H9 (cell line): ENCODE data around the gene TRAF3IP1. TPM values are rescaled to one million over a fixed set of nuclear protein-coding genes. Genes with fewer than 3 reads are reported as not detected.

Source experiments
- DNase-seq: peaks from one replicate; pipeline ENCODE4 v3.0.0-alpha.2; 2017
- H2AFZ ChIP-seq: one replicate; pipeline ENCODE4 v1.6.1; 2013; ENCODE audit warnings: mild to moderate bottlenecking, low read length, control low read depth, moderate library complexity
- H2AK5ac ChIP-seq: 2 replicates; pipeline ENCODE4 v1.6.1; 2013; ENCODE audit warnings: low read length, control low read depth, mixed read lengths; ENCODE audit not compliant: insufficient read length
- H2BK120ac ChIP-seq: one replicate; pipeline ENCODE4 v1.6.1; 2013; ENCODE audit warnings: low read depth, mild to moderate bottlenecking, low read length, control low read depth, inconsistent platforms; ENCODE audit not compliant: poor library complexity, severe bottlenecking
- H2BK12ac ChIP-seq: 2 replicates; pipeline ENCODE4 v1.6.1; 2013; ENCODE audit warnings: low read length, control low read depth, mixed read lengths, low read depth; ENCODE audit not compliant: insufficient read length
- H2BK15ac ChIP-seq: 2 replicates; pipeline ENCODE4 v1.6.1; 2013; ENCODE audit warnings: low read depth, low read length, control low read depth
- H2BK20ac ChIP-seq: one replicate; pipeline ENCODE4 v1.6.1; 2013; ENCODE audit warnings: low read depth, mild to moderate bottlenecking, low read length, control low read depth, inconsistent platforms; ENCODE audit not compliant: poor library complexity, severe bottlenecking
- H2BK5ac ChIP-seq: 2 replicates; pipeline ENCODE4 v1.6.1; 2013; ENCODE audit warnings: low read length, control low read depth, mixed read lengths; ENCODE audit not compliant: insufficient read length
- H3K14ac ChIP-seq: 2 replicates; pipeline ENCODE4 v1.6.1; 2013; ENCODE audit warnings: low read length, control low read depth; ENCODE audit not compliant: insufficient read depth
- H3K18ac ChIP-seq: 2 replicates; pipeline ENCODE4 v1.6.1; 2013; ENCODE audit warnings: low read depth, mild to moderate bottlenecking, mixed read lengths, low read length, control low read depth; ENCODE audit not compliant: insufficient read length
- H3K23ac ChIP-seq: 2 replicates; pipeline ENCODE4 v1.6.1; 2013; ENCODE audit warnings: low read length, control low read depth, mixed read lengths, low read depth; ENCODE audit not compliant: insufficient read length
- H3K23me2 ChIP-seq: 2 replicates; pipeline ENCODE4 v1.6.1; 2013; ENCODE audit warnings: low read depth, mild to moderate bottlenecking, mixed read lengths, low read length, control low read depth; ENCODE audit not compliant: insufficient read length, poor library complexity, severe bottlenecking
- H3K27ac ChIP-seq: 2 replicates; pipeline ENCODE4 v1.5.1; 2013; ENCODE audit warnings: low read length, control low read depth, mixed read lengths, low read depth; ENCODE audit not compliant: insufficient read length
- H3K27me3 ChIP-seq: 2 replicates; pipeline ENCODE4 v1.6.1; 2013; ENCODE audit warnings: low read length, control low read depth, inconsistent platforms; ENCODE audit not compliant: insufficient read depth
- H3K4ac ChIP-seq: 2 replicates; pipeline ENCODE4 v1.6.1; 2013; ENCODE audit warnings: low read depth, mild to moderate bottlenecking, control low read depth, inconsistent platforms, low read length, moderate library complexity
- H3K4me1 ChIP-seq: 2 replicates; pipeline ENCODE4 v1.6.1; 2013; ENCODE audit warnings: low read length, control low read depth, inconsistent platforms; ENCODE audit not compliant: insufficient read depth
- H3K4me2 ChIP-seq: 2 replicates; pipeline ENCODE4 v1.6.1; 2013; ENCODE audit warnings: low read length, control low read depth, mixed read lengths; ENCODE audit not compliant: insufficient read length, insufficient read depth
- H3K56ac ChIP-seq: 2 replicates; pipeline ENCODE4 v1.6.1; 2013; ENCODE audit warnings: low read depth, mild to moderate bottlenecking, mixed read lengths, low read length, control low read depth; ENCODE audit not compliant: insufficient read length
- H3K79me1 ChIP-seq: 2 replicates; pipeline ENCODE4 v1.6.1; 2013; ENCODE audit warnings: low read depth, mild to moderate bottlenecking, moderate library complexity, low read length, control low read depth, inconsistent platforms; ENCODE audit not compliant: insufficient read depth, poor library complexity, severe bottlenecking
- H3K79me2 ChIP-seq: 2 replicates; pipeline ENCODE4 v1.6.1; 2013; ENCODE audit warnings: low read length, control low read depth, inconsistent platforms; ENCODE audit not compliant: insufficient read depth
- H3K9ac ChIP-seq: 2 replicates; pipeline ENCODE4 v1.6.1; 2013; ENCODE audit warnings: low read length, control low read depth, mixed read lengths; ENCODE audit not compliant: insufficient read length; ENCODE audit errors: extremely low read depth
- H3K9me3 ChIP-seq: one replicate; pipeline ENCODE4 v1.6.1; 2013; ENCODE audit warnings: low read depth, low read length, inconsistent platforms; ENCODE audit not compliant: control insufficient read depth
- H3T11ph ChIP-seq: one replicate; pipeline ENCODE4 v1.6.1; 2013; ENCODE audit warnings: mild to moderate bottlenecking, low read length, control low read depth, inconsistent platforms
- H4K20me1 ChIP-seq: one replicate; pipeline ENCODE4 v1.6.1; 2013; ENCODE audit not compliant: control insufficient read depth, insufficient read length, insufficient read depth
- H4K5ac ChIP-seq: 2 replicates; pipeline ENCODE4 v1.6.1; 2013; ENCODE audit warnings: low read depth, mild to moderate bottlenecking, mixed read lengths, low read length, control low read depth; ENCODE audit not compliant: insufficient read length
- H4K8ac ChIP-seq: replicated peaks from 2 replicates; pipeline ENCODE4 v1.6.1; 2013; ENCODE audit warnings: low read length, control low read depth, mixed read lengths, low read depth; ENCODE audit not compliant: insufficient read length
- H4K91ac ChIP-seq: 2 replicates; pipeline ENCODE4 v1.6.1; 2013; ENCODE audit warnings: low read depth, mild to moderate bottlenecking, moderate library complexity, mixed read lengths, low read length, control low read depth; ENCODE audit not compliant: insufficient read length
- H3K27ac Mint-ChIP-seq, 3 experiments: 2 replicates in 2 of 3; 3 replicates in 1 of 3; pipeline ENCODE4 v1.8.0; 2020 to 2021; ENCODE audit warnings: mixed read lengths in 3 of 3, mild to moderate bottlenecking in 1 of 3, moderate library complexity in 1 of 3
- H3K27me3 Mint-ChIP-seq: 2 replicates; pipeline ENCODE4 v1.8.0; 2021; ENCODE audit warnings: low read depth, mild to moderate bottlenecking, moderate library complexity, mixed read lengths
- H3K36me3 Mint-ChIP-seq, 3 experiments: 2 replicates in 2 of 3; 3 replicates in 1 of 3; pipeline ENCODE4 v1.8.0; 2020 to 2021; ENCODE audit warnings: low read depth in 3 of 3, mixed read lengths in 3 of 3; ENCODE audit not compliant: insufficient read depth in 1 of 3
- H3K4me1 Mint-ChIP-seq, 2 experiments: 2 replicates each; pipeline ENCODE4 v1.8.0; 2020; ENCODE audit warnings: mixed read lengths in 2 of 2
- H3K4me3 Mint-ChIP-seq, 2 experiments: 2 replicates in 1 of 2; 3 replicates in 1 of 2; pipeline ENCODE4 v1.8.0; 2020 to 2021; ENCODE audit warnings: mild to moderate bottlenecking in 2 of 2, mixed read lengths in 2 of 2, moderate library complexity in 1 of 2
- H3K9me3 Mint-ChIP-seq, 2 experiments: 2 replicates in 1 of 2; 3 replicates in 1 of 2; pipeline ENCODE4 v1.8.0; 2020; ENCODE audit warnings: mild to moderate bottlenecking in 2 of 2, mixed read lengths in 2 of 2, moderate library complexity in 1 of 2
- WGBS: extraction: QIAGEN DNeasy Blood & Tissue Kit; methylation state at CpG from one replicate; pipeline ENCODE4 v1.1.7; 2013; ENCODE audit warnings: missing lambda C conversion rate, low lambda C conversion rate, mixed read lengths; ENCODE audit not compliant: insufficient read length; ENCODE audit errors: extremely low coverage; 5-methylcytosine and 5-hydroxymethylcytosine counted together
- total RNA-seq: library from RNA; stranded (reverse); gene quantifications from 2 replicates; pipeline ENCODE4 v1.2.1, GENCODE V29; 2021
- TF ChIP-seq, protein P1 (sequence below): fragments of 200-600 bp; sonication (generic); conservative IDR thresholded peaks from 3 replicates; pipeline ENCODE4 v1.8.0; 2021; ENCODE audit warnings: antibody characterized with exemption, mild to moderate bottlenecking

TRAF3IP1 gene
- total RNA-seq, 1 experiment from 2014 or later, result 16.4 TPM

DNA sequence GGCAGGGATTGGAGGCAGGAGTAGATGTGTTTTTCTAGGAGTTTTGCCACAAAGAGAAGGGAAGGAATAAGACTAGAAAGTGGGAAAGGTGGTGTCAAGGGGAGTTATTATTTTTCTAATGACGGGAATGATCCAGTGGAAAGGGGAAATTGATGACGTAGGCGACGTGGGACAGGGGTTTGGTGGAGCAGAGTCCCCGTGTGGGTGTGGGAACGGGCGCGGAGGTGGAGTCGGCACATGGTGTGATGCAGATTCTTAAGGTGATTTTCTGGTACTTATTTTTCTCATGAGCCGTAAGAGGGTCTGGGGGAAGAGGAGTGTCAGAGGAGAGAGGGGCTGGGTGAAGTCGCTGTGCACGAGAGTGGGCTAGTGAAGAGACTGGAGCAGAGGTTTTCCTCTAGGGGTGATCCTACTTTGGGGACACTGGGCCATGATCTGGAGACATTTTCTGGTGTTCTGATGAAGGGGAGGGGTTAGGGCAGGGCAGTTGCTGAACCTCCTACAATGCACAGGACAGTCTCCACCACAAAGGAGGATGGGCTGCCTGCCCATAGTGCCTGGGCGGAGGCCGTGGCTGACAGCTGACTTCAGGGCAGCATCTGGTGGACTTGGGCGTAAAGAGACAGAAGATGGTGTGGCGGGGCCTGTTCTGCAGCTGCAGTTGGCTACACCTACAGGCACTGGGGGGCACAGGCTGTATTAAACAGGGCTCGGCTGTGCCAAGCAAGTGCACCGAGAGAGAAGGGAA lies 30.0 kb downstream of the TRAF3IP1 start:
- Mint-ChIP-seq H3K27ac (no peak overlapping the region), H3K27me3 (no peaks in the 10 kb centered on the region; the same call in 1 of the 2 replicates), H3K36me3 (peaks cover 0 to 23% (median 10%) of the 10 kb centered on the region in 3 experiments; a peak in 4 of 7 replicates), H3K4me3 (no peak overlapping the region), H3K9me3 (no peaks in the 10 kb centered on the region), H3K4me1 (no peaks in the 10 kb centered on the region)
- Histone ChIP-seq H3K27me3 (no peaks in the 10 kb centered on the region), H2BK5ac (no peak overlapping the region), H2BK120ac (no peak overlapping the region), H4K5ac (no peak overlapping the region), H3T11ph (no peak overlapping the region), H4K91ac (no peak overlapping the region), H2AFZ (no peak overlapping the region), H3K4me1 (no peaks in the 10 kb centered on the region), H3K18ac (no peak overlapping the region), H3K14ac (no peak overlapping the region), H3K9me3 (no peaks in the 10 kb centered on the region), H3K23me2 (no peaks in the 10 kb centered on the region), H3K9ac (no peak overlapping the region), H2BK12ac (no peak overlapping the region), H3K4ac (no peak overlapping the region), H3K23ac (no peak overlapping the region), H4K8ac (no peak overlapping the region), H3K27ac (no peak overlapping the region), H3K56ac (no peak overlapping the region), H3K79me1 (no peaks in the 10 kb centered on the region), H3K4me2 (no peak overlapping the region), H4K20me1 (no peaks in the 10 kb centered on the region), H2BK20ac (no peak overlapping the region), H3K79me2 (no peaks in the 10 kb centered on the region), H2BK15ac (no peak overlapping the region), H2AK5ac (no peak overlapping the region)
- no CpG with 5 or more reads among the region's 18 CpGs for WGBS
- TF ChIP-seq, protein P1, sequence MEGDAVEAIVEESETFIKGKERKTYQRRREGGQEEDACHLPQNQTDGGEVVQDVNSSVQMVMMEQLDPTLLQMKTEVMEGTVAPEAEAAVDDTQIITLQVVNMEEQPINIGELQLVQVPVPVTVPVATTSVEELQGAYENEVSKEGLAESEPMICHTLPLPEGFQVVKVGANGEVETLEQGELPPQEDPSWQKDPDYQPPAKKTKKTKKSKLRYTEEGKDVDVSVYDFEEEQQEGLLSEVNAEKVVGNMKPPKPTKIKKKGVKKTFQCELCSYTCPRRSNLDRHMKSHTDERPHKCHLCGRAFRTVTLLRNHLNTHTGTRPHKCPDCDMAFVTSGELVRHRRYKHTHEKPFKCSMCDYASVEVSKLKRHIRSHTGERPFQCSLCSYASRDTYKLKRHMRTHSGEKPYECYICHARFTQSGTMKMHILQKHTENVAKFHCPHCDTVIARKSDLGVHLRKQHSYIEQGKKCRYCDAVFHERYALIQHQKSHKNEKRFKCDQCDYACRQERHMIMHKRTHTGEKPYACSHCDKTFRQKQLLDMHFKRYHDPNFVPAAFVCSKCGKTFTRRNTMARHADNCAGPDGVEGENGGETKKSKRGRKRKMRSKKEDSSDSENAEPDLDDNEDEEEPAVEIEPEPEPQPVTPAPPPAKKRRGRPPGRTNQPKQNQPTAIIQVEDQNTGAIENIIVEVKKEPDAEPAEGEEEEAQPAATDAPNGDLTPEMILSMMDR, result no peak
- no peak for DNase-seq
